ENCODE data around the gene FRMD8.

The FRMD8 gene

DNA sequence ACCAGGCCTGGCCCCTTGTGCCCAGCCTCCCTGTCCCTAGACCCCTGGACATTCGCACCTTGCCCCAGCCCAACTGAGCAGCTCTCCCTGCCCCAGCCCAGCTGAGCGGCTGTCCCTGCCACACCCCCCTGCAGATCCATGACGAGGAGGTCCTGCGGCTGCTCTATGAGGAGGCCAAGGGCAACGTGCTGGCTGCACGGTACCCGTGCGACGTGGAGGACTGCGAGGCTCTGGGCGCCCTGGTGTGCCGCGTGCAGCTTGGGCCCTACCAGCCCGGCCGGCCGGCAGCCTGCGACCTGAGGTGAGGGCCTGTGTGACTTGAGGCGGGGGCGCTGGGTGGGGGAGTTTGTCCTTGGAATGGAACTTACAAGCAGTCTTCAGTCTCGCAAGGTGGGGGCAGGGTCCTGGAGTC lies 7.7 kb downstream of the FRMD8 start:
- WGBS (ENCODE audit: insufficient coverage, insufficient read length) = no CpG with 5 or more reads among the region's 20 CpGs
- peaks cover 9% of the 10 kb centered on the region for H3K4me1 ChIP-seq (ENCODE audit: control insufficient read depth, insufficient read depth, low read length)
- H3K4me3 ChIP-seq (ENCODE audit: low read length) = no peak overlapping the region
- peaks cover 4% of the 10 kb centered on the region; the same call in 1 of the 2 replicates for H3K36me3 ChIP-seq (ENCODE audit: control insufficient read depth, insufficient read depth, low read length)
- H3K27me3 ChIP-seq (ENCODE audit: control insufficient read depth, insufficient read depth, low read length) = no peaks in the 10 kb centered on the region
- no peak for DNase-seq (ENCODE audit: low read depth, low spot score)
- no peak overlapping the region for H3K27ac ChIP-seq (ENCODE audit: low read length)
- no peaks in the 10 kb centered on the region for H3K9me3 ChIP-seq (ENCODE audit: control insufficient read depth, insufficient read depth, low read length)

DNA sequence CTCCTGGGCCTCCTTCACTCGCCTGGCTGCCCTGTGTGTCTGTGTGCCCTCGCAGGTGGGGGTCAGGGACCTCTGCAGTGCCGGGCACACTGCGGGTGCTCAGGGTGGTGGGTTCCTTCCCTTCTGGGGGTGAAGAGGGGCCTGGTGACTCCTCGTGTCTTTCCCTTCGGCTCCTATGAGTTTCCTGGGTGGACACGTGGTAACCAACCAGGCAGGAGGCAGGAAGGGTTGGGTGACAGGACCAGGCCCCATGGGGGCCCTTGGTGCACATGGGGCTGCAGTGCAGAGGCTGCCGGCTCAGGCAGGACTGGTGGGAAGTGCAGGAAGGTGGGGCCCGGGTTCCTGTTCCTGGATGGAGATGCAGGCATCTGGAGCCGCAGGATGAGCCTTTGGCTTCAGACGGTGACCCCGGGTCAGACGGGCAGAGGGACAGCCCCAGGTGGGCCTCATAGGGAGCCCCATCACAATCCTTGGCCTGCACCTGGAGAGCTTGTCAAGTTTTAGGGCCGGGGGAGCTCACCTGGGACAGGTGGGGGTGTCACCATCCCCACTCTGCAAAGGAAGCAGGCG lies 9.6 kb downstream of the FRMD8 start:
- Histone ChIP-seq H3K36me3 (ENCODE audit: control insufficient read depth, insufficient read depth, low read length) (peaks cover 9% of the 10 kb centered on the region; the same call in 1 of the 2 replicates), H3K27ac (ENCODE audit: low read length) (no peak overlapping the region), H3K27me3 (ENCODE audit: control insufficient read depth, insufficient read depth, low read length) (no peaks in the 10 kb centered on the region), H3K4me1 (ENCODE audit: control insufficient read depth, insufficient read depth, low read length) (no peaks in the 10 kb centered on the region), H3K9me3 (ENCODE audit: control insufficient read depth, insufficient read depth, low read length) (no peaks in the 10 kb centered on the region), H3K4me3 (ENCODE audit: low read length) (no peak overlapping the region)
- no CpG with 5 or more reads among the region's 15 CpGs for WGBS (ENCODE audit: insufficient coverage, insufficient read length)
- DNase-seq (ENCODE audit: low read depth, low spot score) = no peak

DNA sequence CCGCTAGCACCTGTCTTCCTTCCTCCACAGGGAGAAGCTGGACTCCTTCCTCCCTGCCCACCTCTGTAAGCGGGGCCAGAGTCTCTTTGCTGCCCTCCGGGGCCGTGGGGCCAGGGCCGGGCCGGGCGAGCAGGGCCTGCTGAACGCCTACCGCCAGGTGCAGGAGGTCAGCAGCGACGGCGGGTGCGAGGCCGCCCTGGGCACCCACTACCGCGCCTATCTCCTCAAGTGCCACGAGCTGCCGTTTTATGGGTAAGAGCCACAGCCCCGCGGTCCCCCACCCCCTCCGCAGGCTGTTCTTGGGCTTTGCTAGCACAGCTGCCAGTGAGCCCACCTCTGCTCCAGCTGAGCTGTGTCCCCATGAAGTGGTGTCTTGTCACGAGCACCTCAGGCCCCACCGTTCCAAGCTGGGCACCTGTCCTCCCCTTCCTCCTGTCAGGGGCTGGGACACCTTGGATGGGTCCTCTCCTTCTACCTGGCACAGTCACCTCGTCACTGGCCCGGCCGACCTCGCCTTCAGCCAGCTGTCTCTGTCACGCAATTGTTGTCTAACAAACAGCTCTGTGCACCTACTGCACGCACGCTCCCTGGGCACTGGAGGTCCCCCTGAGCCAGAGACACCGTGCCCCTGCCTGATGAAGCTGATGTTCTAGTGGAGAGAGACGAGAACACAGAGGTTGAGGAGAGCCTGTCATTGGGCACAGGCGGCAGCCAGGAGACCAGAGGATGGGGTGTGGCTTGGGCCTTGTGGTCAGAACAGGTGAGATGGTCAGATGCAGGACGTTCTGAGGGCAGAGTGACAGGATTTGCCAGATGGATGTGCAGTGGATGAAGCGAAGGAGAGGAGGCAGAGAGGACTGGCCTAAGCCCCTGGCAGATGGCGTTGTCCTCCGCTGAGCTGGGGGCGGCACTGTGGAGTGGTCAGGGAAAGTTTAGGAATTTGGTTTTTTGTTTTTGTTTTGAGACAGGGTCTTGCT lies 10.6 kb downstream of the FRMD8 start:
- Histone ChIP-seq H3K27me3 (ENCODE audit: control insufficient read depth, insufficient read depth, low read length) (no peaks in the 10 kb centered on the region), H3K36me3 (ENCODE audit: control insufficient read depth, insufficient read depth, low read length) (peaks cover 9% of the 10 kb centered on the region; the same call in 1 of the 2 replicates), H3K4me1 (ENCODE audit: control insufficient read depth, insufficient read depth, low read length) (0 out of 2 replicates have a peak, but pooled peaks cover 1% of the 10 kb centered on the region), H3K27ac (ENCODE audit: low read length) (no peak overlapping the region), H3K9me3 (ENCODE audit: control insufficient read depth, insufficient read depth, low read length) (no peaks in the 10 kb centered on the region), H3K4me3 (ENCODE audit: low read length) (no peak overlapping the region)
- no peak for DNase-seq (ENCODE audit: low read depth, low spot score)
- WGBS (ENCODE audit: insufficient coverage, insufficient read length) = no CpG with 5 or more reads among the region's 38 CpGs

DNA sequence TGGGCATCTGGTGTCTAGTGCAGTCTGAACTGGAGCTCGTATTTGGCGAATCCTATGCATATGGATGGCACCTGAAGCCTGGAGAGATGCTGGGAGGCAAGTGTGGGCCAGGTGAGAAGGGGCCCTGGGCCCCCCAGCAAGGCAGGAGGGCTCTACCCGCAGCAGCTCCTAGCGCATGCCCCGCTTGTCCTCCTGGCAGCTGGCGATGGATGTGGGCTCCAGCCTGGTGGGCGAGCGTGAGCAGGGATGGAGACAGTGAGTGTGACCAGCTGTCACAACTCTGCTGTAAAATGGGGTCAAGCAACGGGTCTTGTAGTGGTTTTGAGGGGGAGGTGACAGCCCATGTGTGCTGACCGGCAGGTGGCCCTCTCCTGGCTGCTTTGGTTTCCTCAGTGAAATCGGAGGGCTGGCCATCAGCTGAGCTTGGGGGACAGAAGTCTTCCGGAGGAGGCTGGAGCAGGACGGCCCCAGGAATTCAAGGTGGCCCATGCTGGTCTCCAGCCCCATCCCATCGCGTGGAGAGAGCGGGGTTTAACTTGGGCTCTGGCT lies 12.0 kb downstream of the FRMD8 start:
- H3K27ac ChIP-seq (ENCODE audit: low read length) = no peak overlapping the region
- H3K4me3 ChIP-seq (ENCODE audit: low read length) = no peak overlapping the region
- H3K4me1 ChIP-seq (ENCODE audit: control insufficient read depth, insufficient read depth, low read length) = 0 out of 2 replicates have a peak, but pooled peaks cover 1% of the 10 kb centered on the region
- H3K27me3 ChIP-seq (ENCODE audit: control insufficient read depth, insufficient read depth, low read length) = no peaks in the 10 kb centered on the region
- no peak for DNase-seq (ENCODE audit: low read depth, low spot score)
- no peaks in the 10 kb centered on the region for H3K9me3 ChIP-seq (ENCODE audit: control insufficient read depth, insufficient read depth, low read length)
- WGBS (ENCODE audit: insufficient coverage, insufficient read length) = no CpG with 5 or more reads among the region's 16 CpGs
- peaks cover 9% of the 10 kb centered on the region; the same call in 1 of the 2 replicates for H3K36me3 ChIP-seq (ENCODE audit: control insufficient read depth, insufficient read depth, low read length)

DNA sequence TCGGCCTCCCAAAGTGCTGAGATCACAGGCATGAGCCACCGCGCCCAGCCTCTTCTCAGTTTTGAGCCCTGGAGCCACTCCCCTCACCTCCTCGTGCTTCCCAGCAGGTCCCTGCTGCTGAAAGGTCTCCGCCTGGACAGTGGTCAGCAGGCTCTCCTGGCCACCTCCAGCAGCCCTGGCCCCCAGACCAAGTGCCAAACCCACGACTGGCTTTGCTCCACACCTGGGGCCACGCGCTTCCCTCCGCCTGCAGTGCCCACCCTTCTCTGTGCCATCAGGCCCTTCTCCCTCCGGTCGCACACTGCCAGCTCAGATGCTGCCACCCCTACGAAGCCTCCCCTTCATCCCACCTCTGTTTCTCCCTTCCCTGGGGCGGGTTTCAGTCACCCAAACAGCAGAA lies 12.8 kb downstream of the FRMD8 start:
- no peak for DNase-seq (ENCODE audit: low read depth, low spot score)
- no peaks in the 10 kb centered on the region for H3K27me3 ChIP-seq (ENCODE audit: control insufficient read depth, insufficient read depth, low read length)
- no peak overlapping the region for H3K27ac ChIP-seq (ENCODE audit: low read length)
- no peaks in the 10 kb centered on the region for H3K9me3 ChIP-seq (ENCODE audit: control insufficient read depth, insufficient read depth, low read length)
- H3K36me3 ChIP-seq (ENCODE audit: control insufficient read depth, insufficient read depth, low read length) = peaks cover 9% of the 10 kb centered on the region; the same call in 1 of the 2 replicates
- WGBS (ENCODE audit: insufficient coverage, insufficient read length) = no CpG with 5 or more reads among the region's 13 CpGs
- no peak overlapping the region for H3K4me3 ChIP-seq (ENCODE audit: low read length)
- 0 out of 2 replicates have a peak, but pooled peaks cover 1% of the 10 kb centered on the region for H3K4me1 ChIP-seq (ENCODE audit: control insufficient read depth, insufficient read depth, low read length)

DNA sequence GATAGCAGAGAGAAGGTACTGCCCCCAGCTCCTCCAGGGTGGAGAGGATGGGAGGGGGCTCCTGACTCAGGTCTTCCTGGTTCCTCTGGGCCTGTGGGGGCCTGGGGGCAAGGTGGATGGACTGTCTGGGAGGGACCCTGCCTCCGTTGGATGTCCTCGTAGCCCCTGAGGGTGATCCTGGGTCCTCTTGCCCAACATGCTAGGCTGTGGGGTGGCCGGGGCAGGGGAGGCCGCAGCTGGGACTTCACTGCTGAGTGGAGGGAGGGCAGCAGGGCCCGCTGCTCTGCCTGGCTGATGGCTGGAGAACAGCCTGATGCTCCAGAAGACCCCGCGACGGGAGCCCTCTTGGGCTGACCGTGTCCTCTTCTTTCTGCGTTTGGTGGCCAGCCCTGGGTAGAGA lies 13.4 kb downstream of the FRMD8 start:
- Histone ChIP-seq H3K4me3 (ENCODE audit: low read length) (no peak overlapping the region), H3K27ac (ENCODE audit: low read length) (no peak overlapping the region), H3K4me1 (ENCODE audit: control insufficient read depth, insufficient read depth, low read length) (0 out of 2 replicates have a peak, but pooled peaks cover 1% of the 10 kb centered on the region), H3K9me3 (ENCODE audit: control insufficient read depth, insufficient read depth, low read length) (no peaks in the 10 kb centered on the region), H3K27me3 (ENCODE audit: control insufficient read depth, insufficient read depth, low read length) (no peaks in the 10 kb centered on the region), H3K36me3 (ENCODE audit: control insufficient read depth, insufficient read depth, low read length) (peaks cover 12% of the 10 kb centered on the region; the same call in 1 of the 2 replicates)
- WGBS (ENCODE audit: insufficient coverage, insufficient read length) = no CpG with 5 or more reads among the region's 10 CpGs
- no peak for DNase-seq (ENCODE audit: low read depth, low spot score)

DNA sequence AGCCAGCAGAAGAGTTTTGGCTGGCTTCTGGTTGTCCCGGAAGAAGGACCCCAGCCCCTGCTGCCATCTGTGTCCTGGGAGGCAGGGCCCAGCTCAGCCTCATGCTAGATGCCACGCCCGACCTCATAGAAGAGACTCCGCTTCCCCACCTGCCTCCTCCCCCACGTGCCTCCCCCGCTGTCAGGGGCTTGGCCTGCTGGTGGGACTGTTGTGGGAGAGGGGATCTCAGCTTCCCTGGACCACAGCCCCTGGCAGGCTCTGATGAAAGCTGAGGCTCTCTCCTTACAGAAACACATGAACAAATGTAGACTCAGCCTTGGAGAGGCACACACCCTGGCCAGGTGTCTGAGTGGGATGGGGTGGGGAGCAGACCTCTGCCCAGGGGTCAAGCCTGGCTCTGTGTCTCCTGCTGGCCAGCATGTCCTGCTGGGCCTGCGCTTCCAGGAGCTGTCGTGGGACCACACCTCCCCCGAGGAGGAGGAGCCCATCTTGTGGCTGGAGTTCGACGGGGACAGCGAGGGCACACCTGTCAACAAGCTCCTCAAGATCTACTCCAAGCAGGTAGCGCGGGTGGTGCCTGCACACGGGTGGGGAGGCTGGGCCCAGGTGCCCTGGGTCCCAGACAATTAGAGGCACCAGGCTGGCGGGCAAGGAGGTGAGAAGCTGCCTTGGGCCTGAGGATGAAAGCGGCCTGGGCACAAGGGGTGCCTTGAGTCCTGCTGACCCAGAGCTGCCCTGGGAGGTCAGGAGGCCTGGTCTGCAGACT lies 14.1 kb downstream of the FRMD8 start:
- WGBS (ENCODE audit: insufficient coverage, insufficient read length) = no CpG with 5 or more reads among the region's 17 CpGs

DNA sequence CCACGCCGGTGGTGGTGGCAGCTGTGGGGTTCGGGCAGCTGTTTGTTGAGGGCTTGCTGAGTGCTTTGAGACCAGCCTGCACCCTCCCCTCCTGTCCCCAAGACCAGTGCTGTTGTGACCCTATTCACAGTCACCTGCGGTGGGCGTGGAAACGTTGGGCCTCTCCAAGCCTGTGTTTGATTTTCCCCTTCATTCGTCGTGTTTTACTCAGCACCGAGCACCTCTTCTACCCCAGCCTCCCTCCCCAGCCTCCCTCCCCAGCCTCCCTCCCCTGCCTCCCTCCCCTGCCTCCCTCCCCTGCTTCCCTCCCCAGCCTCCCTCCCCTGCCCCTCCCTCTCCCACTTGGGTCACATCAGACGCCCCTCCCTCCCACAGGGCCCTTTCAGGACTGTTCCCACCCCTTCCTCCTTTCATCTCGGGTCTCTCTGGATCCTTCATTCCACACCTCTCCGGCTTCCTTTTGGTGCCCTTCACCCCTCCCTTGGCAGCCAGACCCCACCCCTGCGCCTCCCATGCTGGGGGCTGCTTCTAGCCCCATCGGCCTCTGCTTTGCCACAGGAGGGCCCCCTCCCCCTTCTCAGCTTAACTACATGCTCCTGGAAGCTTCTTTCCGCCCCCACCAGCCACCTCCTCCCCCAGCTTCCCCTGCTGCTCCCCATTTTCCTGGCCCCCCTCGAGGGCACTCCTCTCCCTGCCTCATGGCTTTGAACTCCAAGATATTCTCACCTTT lies 14.8 kb downstream of the FRMD8 start:
- no peak overlapping the region for H3K4me3 ChIP-seq (ENCODE audit: low read length)
- H3K9me3 ChIP-seq (ENCODE audit: control insufficient read depth, insufficient read depth, low read length) = no peaks in the 10 kb centered on the region
- 0 out of 2 replicates have a peak, but pooled peaks cover 1% of the 10 kb centered on the region for H3K4me1 ChIP-seq (ENCODE audit: control insufficient read depth, insufficient read depth, low read length)
- no peak overlapping the region for H3K27ac ChIP-seq (ENCODE audit: low read length)
- no peaks in the 10 kb centered on the region for H3K27me3 ChIP-seq (ENCODE audit: control insufficient read depth, insufficient read depth, low read length)
- WGBS (ENCODE audit: insufficient coverage, insufficient read length) = no CpG with 5 or more reads among the region's 16 CpGs
- H3K36me3 ChIP-seq (ENCODE audit: control insufficient read depth, insufficient read depth, low read length) = peaks cover 15% of the 10 kb centered on the region; the same call in 1 of the 2 replicates
- no peak for DNase-seq (ENCODE audit: low read depth, low spot score)

More for the DNA sequence above, 14.1 kb downstream of the FRMD8 start:
- H3K9me3 ChIP-seq (ENCODE audit: control insufficient read depth, insufficient read depth, low read length) = no peaks in the 10 kb centered on the region
- no peaks in the 10 kb centered on the region for H3K27me3 ChIP-seq (ENCODE audit: control insufficient read depth, insufficient read depth, low read length)
- DNase-seq (ENCODE audit: low read depth, low spot score) = no peak
- H3K4me1 ChIP-seq (ENCODE audit: control insufficient read depth, insufficient read depth, low read length) = 0 out of 2 replicates have a peak, but pooled peaks cover 1% of the 10 kb centered on the region
- peaks cover 15% of the 10 kb centered on the region; the same call in 1 of the 2 replicates for H3K36me3 ChIP-seq (ENCODE audit: control insufficient read depth, insufficient read depth, low read length)
- H3K27ac ChIP-seq (ENCODE audit: low read length) = no peak overlapping the region
- H3K4me3 ChIP-seq (ENCODE audit: low read length) = no peak overlapping the region

DNA sequence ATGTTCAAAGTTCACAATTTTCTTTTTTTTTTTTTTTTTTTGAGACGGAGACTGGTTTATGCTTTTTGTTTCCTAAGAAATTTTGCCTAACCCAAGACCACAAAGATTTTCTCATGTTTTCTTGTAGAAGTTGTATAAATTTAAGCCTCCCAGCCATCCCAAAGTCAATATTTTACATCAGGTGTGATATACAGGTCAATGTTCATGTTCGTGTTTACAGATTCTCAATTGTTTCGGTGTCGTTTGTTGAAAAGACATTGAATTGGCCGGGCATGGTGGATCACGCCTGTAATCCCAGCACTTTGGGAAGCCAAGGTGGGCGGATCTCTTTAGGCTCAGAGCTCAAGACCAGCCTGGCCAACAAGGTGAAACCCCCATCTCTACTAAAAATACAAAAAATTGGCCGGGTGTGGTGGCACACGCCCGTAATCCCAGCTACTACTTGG lies 15.4 kb downstream of the FRMD8 start:
- H3K9me3 ChIP-seq (ENCODE audit: control insufficient read depth, insufficient read depth, low read length) = no peaks in the 10 kb centered on the region
- peaks cover 15% of the 10 kb centered on the region; the same call in 1 of the 2 replicates for H3K36me3 ChIP-seq (ENCODE audit: control insufficient read depth, insufficient read depth, low read length)
- no CpG with 5 or more reads among the region's 10 CpGs for WGBS (ENCODE audit: insufficient coverage, insufficient read length)
- H3K27ac ChIP-seq (ENCODE audit: low read length) = no peak overlapping the region
- H3K27me3 ChIP-seq (ENCODE audit: control insufficient read depth, insufficient read depth, low read length) = no peaks in the 10 kb centered on the region
- 0 out of 2 replicates have a peak, but pooled peaks cover 1% of the 10 kb centered on the region for H3K4me1 ChIP-seq (ENCODE audit: control insufficient read depth, insufficient read depth, low read length)
- DNase-seq (ENCODE audit: low read depth, low spot score) = no peak
- H3K4me3 ChIP-seq (ENCODE audit: low read length) = no peak overlapping the region
